Activated CD8-positive, alpha-beta T cell treated with anti-CD3 and anti-CD28 coated beads, Interleukin-2, amount 10 ng/mL, durations not matched to agents 7 days and 5 days (primary cell): Measurements from ENCODE around the gene TMTC2. TPM values are rescaled to one million over a fixed set of nuclear protein-coding genes. Genes with fewer than 3 reads are reported as not detected.
"Not testable (repeated sequence)": the region's sequence is repeated elsewhere in the genome, so short reads cannot be mapped to it uniquely, and the experiment has no call there.

Source experiments
- ATAC-seq: fragments of 150-1000 bp; cut with Tn5 transposase; one replicate; pipeline ENCODE4 v1.10.0; 2021; ENCODE audit warnings: moderate library complexity
- CTCF ChIA-PET: fragments of 350-600 bp; sonication (Branson Sonifier 250); formaldehyde crosslinking; loops from one replicate; lab custom pipeline; 2021; ENCODE audit warnings: antibody characterized with exemption; lab: Charles Lee
- POLR2A ChIA-PET: fragments of 350-600 bp; sonication (Branson Sonifier 250); formaldehyde crosslinking; loops from one replicate; lab custom pipeline; 2021; ENCODE audit warnings: antibody characterized with exemption; lab: Charles Lee
- DNase-seq: peaks from one replicate; pipeline ENCODE4 v3.0.0-alpha.2; 2020
- H3K27ac Mint-ChIP-seq: one replicate; pipeline ENCODE4 v1.8.0; 2021; ENCODE audit warnings: mild to moderate bottlenecking, mixed read lengths
- H3K27me3 Mint-ChIP-seq: one replicate; pipeline ENCODE4 v1.8.0; 2021; ENCODE audit warnings: low read depth, mixed read lengths
- H3K36me3 Mint-ChIP-seq: one replicate; pipeline ENCODE4 v1.8.0; 2021; ENCODE audit warnings: low read depth, mixed read lengths
- H3K4me1 Mint-ChIP-seq: one replicate; pipeline ENCODE4 v1.8.0; 2021; ENCODE audit warnings: low read depth, mixed read lengths
- H3K4me3 Mint-ChIP-seq: one replicate; pipeline ENCODE4 v1.8.0; 2021; ENCODE audit warnings: mild to moderate bottlenecking, mixed read lengths
- H3K9me3 Mint-ChIP-seq: one replicate; pipeline ENCODE4 v1.8.0; 2022; ENCODE audit warnings: mixed read lengths; ENCODE audit not compliant: insufficient read depth
- total RNA-seq, 2 experiments: library from RNA; stranded (reverse); gene quantifications; one replicate each; pipeline ENCODE4 v1.2.3, GENCODE V29; 2021

TMTC2 gene
- total RNA-seq, 2 experiments from 2014 or later, result 1.3 to 1.9 TPM

GRCh38 chr12:83086023-83086422 lies 399.3 kb downstream of the TMTC2 start:
- DNase-seq, result no peak
- Mint-ChIP-seq H3K4me1 (no peaks in the 10 kb centered on the region), H3K27ac (no peak overlapping the region), H3K4me3 (no peak overlapping the region), H3K27me3 (no peaks in the 10 kb centered on the region), H3K36me3 (no peaks in the 10 kb centered on the region), H3K9me3 (no peaks in the 10 kb centered on the region)
- no peak for ATAC-seq
- CTCF ChIA-PET, result no interaction called here
- POLR2A ChIA-PET, result no interaction called here

DNA sequence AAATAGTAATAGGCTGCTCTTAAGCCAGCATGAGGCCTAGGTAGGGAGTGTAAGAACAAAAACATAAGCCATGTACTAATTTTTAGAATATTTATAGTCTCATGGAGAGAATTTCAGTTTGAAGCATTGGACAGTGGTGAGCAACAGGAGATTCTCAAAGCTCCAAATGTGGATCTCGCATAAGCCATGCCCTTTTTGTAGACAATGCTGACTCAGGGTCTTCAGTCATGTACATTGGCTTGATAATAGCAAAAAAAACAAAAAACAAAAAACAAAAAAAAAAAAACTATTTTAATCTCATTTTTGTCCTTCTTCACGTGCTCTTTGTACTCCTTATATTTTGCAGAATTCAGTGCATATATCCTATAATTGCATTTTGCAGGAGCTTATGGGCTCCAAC lies 402.9 kb downstream of the TMTC2 start:
- Mint-ChIP-seq H3K36me3 (no peaks in the 10 kb centered on the region), H3K4me1 (no peaks in the 10 kb centered on the region), H3K9me3 (no peaks in the 10 kb centered on the region), H3K27me3 (no peaks in the 10 kb centered on the region), H3K4me3 (no peak overlapping the region), H3K27ac (no peak overlapping the region)
- ChIA-PET POLR2A (no interaction called here), CTCF (no interaction called here)
- no peak for DNase-seq
- no peak for ATAC-seq

- no peaks in the 10 kb centered on the region for H3K9me3 Mint-ChIP-seq
- no peak overlapping the region for H3K4me3 Mint-ChIP-seq
- no peaks in the 10 kb centered on the region for H3K36me3 Mint-ChIP-seq
- DNase-seq (no peak), ATAC-seq (no peak)
- H3K4me1 Mint-ChIP-seq, result no peaks in the 10 kb centered on the region
- ChIA-PET CTCF (no interaction called here), POLR2A (no interaction called here)
- no peaks in the 10 kb centered on the region for H3K27me3 Mint-ChIP-seq
- no peak overlapping the region for H3K27ac Mint-ChIP-seq
These were observed 405.4 kb downstream of the TMTC2 start for GRCh38 chr12:83092129-83092528.

DNA sequence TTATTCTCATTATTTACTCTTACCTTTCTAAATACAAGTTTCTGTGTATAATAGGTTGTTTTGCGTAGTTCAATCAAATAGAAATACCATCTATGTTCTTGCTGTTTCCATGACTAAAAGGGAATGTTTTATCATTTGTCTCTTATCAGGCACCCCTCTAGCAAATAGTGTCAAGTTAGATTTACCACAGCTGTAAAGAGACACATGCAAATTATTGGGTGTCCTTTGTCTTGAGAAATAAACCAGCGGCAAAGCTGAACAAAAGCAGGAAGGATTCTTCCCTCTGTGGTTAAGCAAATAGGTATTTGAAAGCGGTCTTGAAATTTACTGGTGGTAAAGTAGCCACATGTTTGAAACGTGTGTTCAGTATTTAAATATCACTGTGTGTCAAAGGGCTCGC lies 405.9 kb downstream of the TMTC2 start:
- no peak for DNase-seq
- H3K27me3 Mint-ChIP-seq, result no peaks in the 10 kb centered on the region
- no peak for ATAC-seq
- H3K4me3 Mint-ChIP-seq, result no peak overlapping the region
- no peaks in the 10 kb centered on the region for H3K4me1 Mint-ChIP-seq
- no peak overlapping the region for H3K27ac Mint-ChIP-seq
- H3K36me3 Mint-ChIP-seq, result no peaks in the 10 kb centered on the region
- POLR2A ChIA-PET, result no interaction called here
- CTCF ChIA-PET, result no interaction called here
- H3K9me3 Mint-ChIP-seq, result no peaks in the 10 kb centered on the region

- no peak for DNase-seq
- ChIA-PET POLR2A (no interaction called here), CTCF (no interaction called here)
- ATAC-seq, result no peak
- H3K4me1 Mint-ChIP-seq, result no peaks in the 10 kb centered on the region
- H3K27ac Mint-ChIP-seq, result no peak overlapping the region
- no peaks in the 10 kb centered on the region for H3K27me3 Mint-ChIP-seq
- H3K9me3 Mint-ChIP-seq, result no peaks in the 10 kb centered on the region
- H3K36me3 Mint-ChIP-seq, result no peaks in the 10 kb centered on the region
- no peak overlapping the region for H3K4me3 Mint-ChIP-seq
These were observed 406.7 kb downstream of the TMTC2 start for GRCh38 chr12:83093426-83093825.

- Mint-ChIP-seq H3K27me3 (no peaks in the 10 kb centered on the region), H3K36me3 (no peaks in the 10 kb centered on the region), H3K4me1 (no peaks in the 10 kb centered on the region), H3K9me3 (no peaks in the 10 kb centered on the region), H3K27ac (no peak overlapping the region), H3K4me3 (no peak overlapping the region)
- POLR2A ChIA-PET, result no interaction called here
- CTCF ChIA-PET, result no interaction called here
- DNase-seq (no peak), ATAC-seq (no peak)
These were observed 411.1 kb downstream of the TMTC2 start for GRCh38 chr12:83097643-83098342.

DNA sequence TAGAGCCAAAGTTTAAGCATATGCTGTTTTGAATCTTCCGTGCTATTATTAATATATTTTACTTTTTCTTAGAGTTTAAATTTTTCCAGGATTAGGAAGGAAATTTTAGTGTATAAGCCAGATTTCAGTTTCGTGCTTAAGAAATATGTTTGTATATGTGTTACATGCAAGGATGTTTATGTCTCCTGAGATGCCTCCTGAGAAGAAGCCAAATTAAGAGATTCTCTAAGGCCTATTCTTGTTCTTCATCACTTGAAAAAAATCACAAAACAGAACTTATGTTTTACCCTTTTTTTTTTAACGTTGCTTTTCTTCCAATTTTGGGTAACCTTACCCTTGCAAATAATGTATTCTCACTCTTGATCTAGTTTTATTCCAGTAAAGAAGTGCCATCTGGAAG lies 412.7 kb downstream of the TMTC2 start:
- ATAC-seq, result no peak
- Mint-ChIP-seq H3K4me1 (no peaks in the 10 kb centered on the region), H3K27ac (no peak overlapping the region), H3K27me3 (no peaks in the 10 kb centered on the region), H3K36me3 (no peaks in the 10 kb centered on the region), H3K9me3 (no peaks in the 10 kb centered on the region), H3K4me3 (no peak overlapping the region)
- no peak for DNase-seq
- POLR2A ChIA-PET, result no interaction called here
- CTCF ChIA-PET, result no interaction called here

- ChIA-PET CTCF (no interaction called here), POLR2A (no interaction called here)
- no peaks in the 10 kb centered on the region for H3K36me3 Mint-ChIP-seq
- ATAC-seq (no peak), DNase-seq (no peak)
- H3K27ac Mint-ChIP-seq, result no peak overlapping the region
- no peak overlapping the region for H3K4me3 Mint-ChIP-seq
- H3K9me3 Mint-ChIP-seq, result no peaks in the 10 kb centered on the region
- H3K4me1 Mint-ChIP-seq, result no peaks in the 10 kb centered on the region
- no peaks in the 10 kb centered on the region for H3K27me3 Mint-ChIP-seq
These were observed 415.8 kb downstream of the TMTC2 start for GRCh38 chr12:83102499-83102898.

DNA sequence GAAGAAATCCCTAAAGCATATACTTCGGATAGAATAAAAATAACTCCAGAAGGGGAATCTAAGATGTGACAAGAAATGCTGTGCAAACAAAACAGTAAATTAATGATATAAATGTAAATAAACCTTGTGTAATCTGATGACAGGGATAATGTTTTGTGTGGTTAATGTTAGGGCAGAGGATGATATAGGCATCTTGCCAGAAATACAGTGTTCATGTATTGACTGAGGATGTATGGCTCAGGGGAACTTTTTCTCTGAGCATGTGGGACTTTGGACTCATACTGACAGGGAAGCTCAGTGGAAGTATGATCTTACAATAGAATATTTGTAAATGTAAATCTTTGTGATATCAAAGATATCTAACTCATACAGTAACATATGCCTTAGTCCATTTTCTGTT lies 420.2 kb downstream of the TMTC2 start:
- ChIA-PET CTCF (no interaction called here), POLR2A (no interaction called here)
- no peak overlapping the region for H3K27ac Mint-ChIP-seq
- DNase-seq (no peak), ATAC-seq (no peak)
- no peaks in the 10 kb centered on the region for H3K9me3 Mint-ChIP-seq
- no peaks in the 10 kb centered on the region for H3K27me3 Mint-ChIP-seq
- no peaks in the 10 kb centered on the region for H3K4me1 Mint-ChIP-seq
- no peak overlapping the region for H3K4me3 Mint-ChIP-seq
- no peaks in the 10 kb centered on the region for H3K36me3 Mint-ChIP-seq

- Mint-ChIP-seq H3K9me3 (no peaks in the 10 kb centered on the region), H3K36me3 (no peaks in the 10 kb centered on the region), H3K4me3 (no peak overlapping the region), H3K27me3 (no peaks in the 10 kb centered on the region), H3K27ac (no peak overlapping the region), H3K4me1 (no peaks in the 10 kb centered on the region)
- DNase-seq, result no peak
- ChIA-PET POLR2A (no interaction called here), CTCF (no interaction called here)
- no peak for ATAC-seq
These were observed 423.7 kb downstream of the TMTC2 start for GRCh38 chr12:83110424-83110823.

DNA sequence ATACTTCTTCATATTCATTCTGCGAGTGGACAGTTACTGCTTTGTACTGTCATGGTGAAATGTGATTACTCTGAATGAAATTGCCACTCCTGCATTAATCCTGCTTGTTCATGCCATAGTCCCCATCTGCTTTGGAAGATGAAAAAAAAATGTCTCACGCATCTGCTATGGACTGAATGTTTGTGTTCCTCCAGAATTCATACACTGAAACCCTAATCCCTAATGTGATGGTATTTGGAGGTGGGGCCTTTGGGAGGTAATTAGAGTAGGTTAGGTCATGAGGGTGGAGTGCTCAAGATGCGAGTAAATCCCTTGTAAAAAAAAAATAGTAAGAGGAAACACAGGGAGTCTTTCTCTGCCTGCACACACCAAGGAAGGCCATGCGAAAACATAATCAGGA lies 427.2 kb downstream of the TMTC2 start:
- ChIA-PET POLR2A (no interaction called here), CTCF (no interaction called here)
- H3K36me3 Mint-ChIP-seq, result no peaks in the 10 kb centered on the region
- no peak overlapping the region for H3K27ac Mint-ChIP-seq
- ATAC-seq (no peak), DNase-seq (no peak)
- H3K4me1 Mint-ChIP-seq, result no peaks in the 10 kb centered on the region
- H3K9me3 Mint-ChIP-seq, result no peaks in the 10 kb centered on the region
- no peaks in the 10 kb centered on the region for H3K27me3 Mint-ChIP-seq
- H3K4me3 Mint-ChIP-seq, result no peak overlapping the region

- H3K27me3 Mint-ChIP-seq, result no peaks in the 10 kb centered on the region
- no peaks in the 10 kb centered on the region for H3K4me1 Mint-ChIP-seq
- ChIA-PET POLR2A (no interaction called here), CTCF (no interaction called here)
- ATAC-seq, result no peak
- H3K27ac Mint-ChIP-seq, result no peak overlapping the region
- no peak for DNase-seq
- no peak overlapping the region for H3K4me3 Mint-ChIP-seq
- no peaks in the 10 kb centered on the region for H3K36me3 Mint-ChIP-seq
- H3K9me3 Mint-ChIP-seq, result no peaks in the 10 kb centered on the region
These were observed 428.3 kb downstream of the TMTC2 start for GRCh38 chr12:83114966-83115365.

DNA sequence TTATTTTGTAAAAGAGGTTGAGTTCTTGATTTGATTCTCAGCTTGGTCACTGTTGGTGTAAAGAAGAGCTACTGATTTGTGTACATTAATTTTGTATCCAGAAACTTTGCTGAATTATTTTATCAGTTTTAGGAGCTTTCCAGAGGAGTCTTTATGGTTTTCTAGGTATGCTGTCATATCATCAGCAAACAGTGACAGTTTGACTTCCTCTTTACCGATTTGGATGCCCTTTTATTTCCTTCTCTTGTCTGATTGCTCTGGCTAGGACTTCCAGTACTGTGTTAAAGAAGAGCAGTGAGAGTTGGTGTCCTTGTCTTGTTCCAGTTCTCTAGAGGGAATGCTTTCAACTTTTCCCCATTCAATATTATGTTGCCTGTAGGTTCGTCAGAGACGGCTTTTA lies 431.2 kb downstream of the TMTC2 start:
- CTCF ChIA-PET, POLR2A ChIA-PET, H3K9me3 Mint-ChIP-seq, H3K27me3 Mint-ChIP-seq, ATAC-seq, DNase-seq, H3K4me1 Mint-ChIP-seq, H3K4me3 Mint-ChIP-seq, H3K36me3 Mint-ChIP-seq, H3K27ac Mint-ChIP-seq: not testable (repeated sequence)
